Effector CD4-positive, alpha-beta T cell (primary cell): Measurements from ENCODE around the gene ADGRG2. TPM values are rescaled to one million over a fixed set of nuclear protein-coding genes. Genes with fewer than 3 reads are reported as not detected.

Experiments used
- DNase-seq: peaks from one replicate; pipeline ENCODE4 v3.0.0-alpha.2; 2020
- total RNA-seq: gene quantifications from one replicate; lab custom pipeline; 2026; lab: John Stamatoyannopoulos, UW

The ADGRG2 gene, protein sequence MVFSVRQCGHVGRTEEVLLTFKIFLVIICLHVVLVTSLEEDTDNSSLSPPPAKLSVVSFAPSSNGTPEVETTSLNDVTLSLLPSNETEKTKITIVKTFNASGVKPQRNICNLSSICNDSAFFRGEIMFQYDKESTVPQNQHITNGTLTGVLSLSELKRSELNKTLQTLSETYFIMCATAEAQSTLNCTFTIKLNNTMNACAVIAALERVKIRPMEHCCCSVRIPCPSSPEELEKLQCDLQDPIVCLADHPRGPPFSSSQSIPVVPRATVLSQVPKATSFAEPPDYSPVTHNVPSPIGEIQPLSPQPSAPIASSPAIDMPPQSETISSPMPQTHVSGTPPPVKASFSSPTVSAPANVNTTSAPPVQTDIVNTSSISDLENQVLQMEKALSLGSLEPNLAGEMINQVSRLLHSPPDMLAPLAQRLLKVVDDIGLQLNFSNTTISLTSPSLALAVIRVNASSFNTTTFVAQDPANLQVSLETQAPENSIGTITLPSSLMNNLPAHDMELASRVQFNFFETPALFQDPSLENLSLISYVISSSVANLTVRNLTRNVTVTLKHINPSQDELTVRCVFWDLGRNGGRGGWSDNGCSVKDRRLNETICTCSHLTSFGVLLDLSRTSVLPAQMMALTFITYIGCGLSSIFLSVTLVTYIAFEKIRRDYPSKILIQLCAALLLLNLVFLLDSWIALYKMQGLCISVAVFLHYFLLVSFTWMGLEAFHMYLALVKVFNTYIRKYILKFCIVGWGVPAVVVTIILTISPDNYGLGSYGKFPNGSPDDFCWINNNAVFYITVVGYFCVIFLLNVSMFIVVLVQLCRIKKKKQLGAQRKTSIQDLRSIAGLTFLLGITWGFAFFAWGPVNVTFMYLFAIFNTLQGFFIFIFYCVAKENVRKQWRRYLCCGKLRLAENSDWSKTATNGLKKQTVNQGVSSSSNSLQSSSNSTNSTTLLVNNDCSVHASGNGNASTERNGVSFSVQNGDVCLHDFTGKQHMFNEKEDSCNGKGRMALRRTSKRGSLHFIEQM
- total RNA-seq, result not detected

DNA sequence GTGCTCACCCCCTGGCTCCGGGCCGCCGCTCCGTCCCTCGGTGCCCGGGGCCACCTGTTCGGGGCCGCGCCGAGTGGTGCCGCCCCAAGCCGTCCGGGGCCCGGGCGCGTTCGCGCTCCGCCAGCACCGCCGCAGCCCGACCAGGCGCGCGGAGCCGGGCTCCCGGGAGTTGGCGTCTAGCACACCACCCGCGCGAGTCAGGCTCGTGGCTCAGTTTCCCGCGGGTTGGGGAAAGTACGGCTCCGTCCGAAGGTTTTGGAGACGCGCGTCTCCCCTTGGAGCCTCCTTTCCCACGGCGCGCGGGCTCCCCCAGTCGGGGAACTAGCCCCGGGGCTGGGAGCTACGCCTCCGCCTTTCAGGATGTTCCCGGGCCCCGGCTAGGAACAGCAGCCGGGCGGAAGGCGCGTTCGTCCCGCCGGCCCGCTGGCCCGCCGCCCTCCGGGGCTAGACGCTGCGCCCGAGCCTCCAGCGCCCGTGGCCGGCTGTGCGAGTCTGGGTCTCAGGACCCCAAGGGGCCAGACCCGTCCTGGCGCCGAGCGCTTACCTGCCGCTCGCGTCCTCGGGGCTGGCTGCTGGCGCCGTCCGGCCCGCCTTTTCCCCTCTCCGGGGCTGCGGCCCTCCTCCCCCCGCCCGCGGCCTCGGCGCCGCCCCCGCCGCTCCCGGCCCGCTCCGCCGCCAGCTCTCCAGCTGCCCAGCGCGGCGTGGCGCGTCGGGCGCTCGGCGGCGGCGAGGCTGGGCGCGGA, at the start of gene ADGRG2:
ADGRG2 (minus strand) TSS at position 571 of the 743 bp plus-strand sequence. CDS start 53,634 bp downstream, outside the sequence.
- DNase-seq, result no peak

DNA sequence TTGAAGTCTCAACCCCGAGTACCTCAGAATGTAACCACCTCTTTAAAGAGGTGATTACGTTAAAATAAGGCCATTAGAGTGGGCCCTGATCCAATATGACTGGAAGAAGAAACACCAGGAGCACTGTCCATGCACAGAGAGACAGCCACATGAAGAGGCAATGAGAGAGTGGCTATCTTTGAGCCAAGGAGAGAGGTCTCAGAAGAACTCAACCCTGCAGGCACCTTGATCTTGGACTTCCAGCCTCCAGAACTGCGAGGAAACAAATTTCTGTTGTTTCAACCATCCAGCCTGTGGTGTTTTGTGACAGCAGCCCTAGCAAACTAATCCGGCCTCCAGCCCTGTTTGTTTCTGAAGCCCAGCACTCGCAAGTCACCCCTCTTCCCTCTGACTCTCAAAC, 46.3 kb upstream of the ADGRG2 start:
- DNase-seq, result no peak

DNA sequence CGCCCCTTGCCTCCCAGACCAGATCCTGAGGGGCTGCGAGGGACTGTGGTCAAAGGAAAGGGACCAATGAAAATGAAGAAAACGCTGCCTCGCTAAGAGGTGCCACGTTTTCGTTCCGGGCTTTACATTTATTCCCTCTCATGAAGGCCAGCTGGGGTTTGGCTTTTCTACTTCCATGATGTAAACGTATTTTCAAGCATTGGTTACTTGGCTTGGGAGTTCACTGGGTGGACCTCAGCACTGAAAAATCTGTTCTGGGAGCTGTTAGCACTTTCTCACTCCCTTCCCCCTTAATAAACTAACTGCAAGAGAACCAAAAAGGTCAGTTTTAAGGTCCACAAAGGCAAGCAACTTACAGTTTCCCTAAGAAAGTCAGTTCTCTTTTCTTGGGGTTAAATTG, 40.6 kb upstream of the ADGRG2 start:
- DNase-seq, result no peak

DNA sequence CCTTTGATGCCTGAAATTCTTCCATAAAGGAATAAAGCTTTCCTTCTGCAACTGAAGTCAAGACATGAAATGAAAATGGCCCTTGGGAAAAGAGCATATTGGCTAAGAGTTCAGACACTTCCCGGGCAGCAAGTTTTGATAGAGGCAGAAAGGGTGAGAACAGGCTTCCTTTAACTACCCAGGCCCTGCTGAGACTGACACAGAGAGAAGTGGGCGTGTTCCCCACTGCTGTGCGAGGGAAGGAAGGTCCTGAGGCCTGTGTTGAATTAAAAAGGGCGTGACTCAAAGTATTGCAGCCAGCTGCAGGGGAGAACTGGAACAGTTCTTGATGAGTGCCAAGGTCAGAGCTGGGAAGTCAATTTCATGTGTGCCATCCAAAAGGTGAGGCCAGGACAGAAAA, 33.9 kb upstream of the ADGRG2 start:
- no peak for DNase-seq

DNA sequence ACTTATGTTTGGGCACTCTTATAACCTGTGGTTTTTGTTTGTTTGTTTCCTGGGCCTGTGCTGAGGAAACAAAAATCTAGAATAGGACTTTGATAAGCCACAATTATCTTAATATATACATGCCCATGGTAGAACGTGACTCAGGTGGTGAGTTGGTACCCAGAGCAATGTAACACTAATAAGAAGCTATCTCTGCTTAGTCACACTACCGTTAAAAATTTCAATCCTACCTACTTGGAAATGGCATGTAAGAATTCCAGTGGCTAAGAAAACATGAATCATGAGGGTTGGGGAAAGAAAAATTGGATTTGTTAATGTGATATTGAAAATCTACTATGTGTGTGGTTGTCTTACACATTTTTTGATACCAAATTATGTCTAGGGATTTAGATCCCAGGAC, 30.5 kb upstream of the ADGRG2 start:
- DNase-seq, result no peak

DNA sequence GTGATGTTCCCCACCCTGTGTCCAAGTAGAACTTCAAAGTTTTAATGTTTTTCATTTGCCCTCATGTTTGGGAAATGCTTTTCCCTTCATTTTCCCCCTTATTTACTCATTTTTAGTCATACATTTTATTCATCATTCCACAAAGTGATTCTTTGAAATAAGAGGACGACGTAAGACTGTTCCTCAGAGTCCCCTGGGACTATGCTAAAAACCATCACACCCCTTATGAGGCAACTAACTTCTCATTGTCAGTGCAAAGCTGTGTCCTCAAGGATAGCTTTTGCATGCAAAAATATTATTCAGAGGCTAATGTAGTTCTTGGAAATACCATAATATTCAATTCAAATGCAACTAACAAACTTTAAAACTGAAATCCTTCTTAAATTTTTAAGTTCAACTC, 14.8 kb upstream of the ADGRG2 start:
- no peak for DNase-seq

DNA sequence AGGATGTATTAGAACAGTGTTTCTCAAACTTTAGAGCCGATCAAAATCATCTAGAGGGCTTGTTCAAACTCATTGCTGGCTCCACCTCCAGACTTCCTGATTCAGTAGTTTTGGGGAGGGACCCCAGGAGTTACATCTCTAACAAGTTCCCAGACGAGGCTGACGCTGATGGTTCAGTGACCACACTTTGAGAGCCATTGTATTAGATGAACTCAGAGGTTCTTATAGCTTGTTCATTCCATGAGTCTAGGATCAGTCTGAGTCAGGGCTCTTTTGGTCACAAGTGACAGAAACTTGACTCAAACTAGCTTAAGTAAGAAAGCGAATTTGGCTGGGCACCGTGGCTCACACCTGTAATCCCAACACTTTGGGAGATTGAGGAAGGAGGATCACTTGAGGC, 11.5 kb upstream of the ADGRG2 start:
- no peak for DNase-seq

DNA sequence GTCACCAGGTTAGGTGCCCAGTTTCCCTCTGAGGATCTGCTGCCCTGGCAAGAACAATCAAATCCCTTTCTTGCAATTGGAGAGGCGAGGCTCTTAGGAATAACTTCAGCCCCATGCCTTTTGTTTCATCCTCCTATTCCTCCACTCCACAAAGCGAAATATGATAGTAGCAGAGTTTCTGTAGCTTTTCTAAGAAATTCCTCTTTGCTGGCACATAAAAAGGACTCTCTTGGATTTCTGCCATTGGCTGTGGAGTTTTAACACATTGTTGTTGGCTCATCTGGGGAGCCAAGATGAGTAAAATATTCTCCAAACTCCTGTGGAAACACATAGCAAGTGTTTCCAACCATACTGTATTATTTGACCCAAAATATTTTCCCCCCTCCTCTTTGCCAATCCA, 11.0 kb upstream of the ADGRG2 start:
- DNase-seq, result no peak

DNA sequence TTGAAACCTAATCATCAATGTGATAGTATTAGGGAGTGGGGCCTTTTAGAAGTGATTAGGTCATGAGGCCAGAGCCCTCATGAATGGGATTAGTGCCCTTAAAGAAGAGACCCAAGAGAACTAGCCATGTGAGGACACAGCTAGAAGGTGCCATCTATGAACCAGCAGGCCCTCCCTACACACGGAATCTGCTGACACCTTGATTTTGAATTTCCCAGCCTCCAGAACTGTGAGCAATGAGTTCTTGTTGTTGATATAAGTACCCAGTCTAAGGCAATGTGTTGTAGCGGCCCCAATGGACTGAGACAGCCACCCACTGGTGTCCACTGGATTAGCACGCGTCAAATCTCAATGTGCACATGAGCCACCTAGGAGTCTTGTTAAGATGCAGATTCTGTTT, 8.4 kb upstream of the ADGRG2 start:
- DNase-seq, result no peak

DNA sequence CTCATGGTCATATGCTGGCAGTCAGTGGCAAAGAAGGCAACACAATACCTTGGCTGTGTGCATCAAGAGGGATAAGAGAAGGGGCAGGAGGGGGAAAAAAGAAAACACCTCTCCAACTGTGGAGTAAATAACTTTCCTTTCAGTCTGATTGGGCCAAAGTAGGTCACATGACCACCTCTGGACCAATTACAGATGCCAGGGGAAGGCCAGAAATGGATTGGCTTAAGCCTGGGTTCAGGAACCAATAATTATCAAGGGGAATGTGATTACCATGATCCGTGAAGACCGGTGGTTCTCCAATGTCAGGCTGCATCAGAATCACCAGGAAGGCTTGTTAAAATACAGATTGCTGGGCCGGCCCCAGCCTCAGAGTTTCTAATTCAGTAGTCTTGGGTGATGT, 7.4 kb upstream of the ADGRG2 start:
- no peak for DNase-seq

DNA sequence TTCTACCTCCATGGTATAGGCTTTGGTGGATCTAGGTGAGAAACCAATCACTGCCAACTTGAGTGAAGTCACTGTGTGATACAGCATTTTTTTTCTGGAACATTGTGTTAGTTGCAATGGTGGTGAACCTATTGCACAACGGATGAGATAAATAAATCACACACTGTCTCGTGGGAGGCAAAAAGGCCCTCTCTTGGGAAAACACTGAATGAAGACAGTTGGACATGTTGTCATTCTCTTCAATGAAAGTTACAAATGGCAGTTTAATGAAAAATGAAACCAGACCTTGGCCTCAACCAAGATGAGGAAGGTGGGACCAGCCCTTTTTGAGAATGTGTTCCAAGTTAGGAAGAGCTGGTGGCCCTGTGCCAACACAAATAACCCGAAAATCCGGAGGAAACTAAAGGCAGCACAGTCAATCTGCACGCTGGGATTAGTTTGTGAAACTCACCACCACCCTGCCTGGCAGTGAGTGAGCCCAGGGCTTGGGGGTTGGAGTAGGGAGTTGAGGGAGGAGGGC, 5.4 kb upstream of the ADGRG2 start:
- DNase-seq, result no peak

DNA sequence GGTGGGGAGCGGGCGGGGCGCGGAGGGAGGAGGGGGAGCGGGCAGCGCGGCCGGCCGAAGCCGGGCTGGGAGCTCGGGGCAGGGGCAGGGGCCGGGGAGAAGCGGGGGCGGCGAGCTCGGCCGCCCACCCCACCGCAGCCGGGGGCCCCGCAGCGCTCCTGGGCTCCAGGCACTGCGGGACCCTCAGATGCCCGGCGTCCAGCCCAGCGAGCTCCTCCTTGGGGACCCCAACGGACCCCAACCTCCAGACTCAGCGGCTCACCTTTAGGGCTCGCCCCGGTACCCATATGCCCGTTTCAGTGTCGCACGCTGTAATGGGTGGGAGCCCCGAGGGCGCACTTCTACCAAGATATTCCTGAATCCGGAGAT, 357 bp upstream of the ADGRG2 start:
- DNase-seq, result no peak

DNA sequence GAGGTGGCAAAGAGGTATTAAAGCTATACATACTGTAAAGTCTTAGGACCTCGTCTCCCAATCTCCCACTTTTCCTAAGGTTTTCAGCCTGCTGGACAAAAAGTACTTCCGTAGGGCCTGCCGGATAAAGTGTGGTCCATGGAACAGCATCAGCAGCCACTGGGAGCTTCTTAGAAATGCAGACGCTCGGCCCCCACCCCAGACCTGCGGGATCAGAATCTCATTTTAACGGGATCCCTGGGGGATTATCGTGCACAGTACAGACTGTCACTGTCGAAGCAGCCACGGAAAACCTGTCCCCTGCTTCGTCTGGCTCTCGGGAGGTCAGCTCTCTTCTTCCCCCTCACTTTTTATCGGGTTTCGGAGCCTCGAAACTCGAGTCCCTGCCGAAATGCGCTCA, 802 bp downstream of the ADGRG2 start:
- no peak for DNase-seq

DNA sequence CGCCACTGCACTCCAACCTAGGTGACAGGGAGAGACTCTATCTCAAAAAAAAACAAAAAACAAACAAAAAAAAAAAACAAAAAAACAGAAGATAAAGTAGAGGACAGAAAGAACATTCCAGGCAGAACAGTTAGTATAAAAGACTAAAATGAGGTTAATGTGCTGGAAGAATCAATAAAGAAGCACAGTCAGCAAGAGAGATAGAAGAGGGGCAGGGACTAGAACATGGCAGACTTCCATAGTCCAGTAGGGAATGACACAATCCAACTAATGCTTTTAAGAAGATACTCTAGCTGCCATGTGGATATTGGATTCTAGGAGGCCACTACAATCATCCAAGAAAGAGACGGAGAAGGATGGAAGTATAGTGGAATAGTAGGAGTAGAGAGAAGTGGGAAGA, 11.6 kb downstream of the ADGRG2 start:
- DNase-seq, result no peak

DNA sequence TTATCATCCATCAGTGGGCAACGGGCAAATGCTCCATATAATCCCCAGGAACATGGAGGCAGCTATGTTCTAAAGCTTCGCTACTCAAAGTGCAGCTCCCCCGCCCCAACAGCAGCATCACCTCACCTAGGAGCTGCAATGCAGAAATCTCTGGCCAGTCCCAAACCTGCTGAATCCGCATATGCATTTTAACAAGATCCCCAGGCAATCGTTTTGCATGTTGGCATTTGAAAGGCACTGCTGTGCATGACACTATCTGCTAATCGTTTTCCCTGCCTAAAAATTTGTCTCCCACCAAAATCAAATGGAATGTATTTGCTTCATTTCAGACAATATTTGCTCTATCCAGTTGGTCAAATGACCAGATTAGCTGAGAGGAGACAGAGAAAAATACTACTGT, 15.2 kb downstream of the ADGRG2 start:
- DNase-seq, result no peak

DNA sequence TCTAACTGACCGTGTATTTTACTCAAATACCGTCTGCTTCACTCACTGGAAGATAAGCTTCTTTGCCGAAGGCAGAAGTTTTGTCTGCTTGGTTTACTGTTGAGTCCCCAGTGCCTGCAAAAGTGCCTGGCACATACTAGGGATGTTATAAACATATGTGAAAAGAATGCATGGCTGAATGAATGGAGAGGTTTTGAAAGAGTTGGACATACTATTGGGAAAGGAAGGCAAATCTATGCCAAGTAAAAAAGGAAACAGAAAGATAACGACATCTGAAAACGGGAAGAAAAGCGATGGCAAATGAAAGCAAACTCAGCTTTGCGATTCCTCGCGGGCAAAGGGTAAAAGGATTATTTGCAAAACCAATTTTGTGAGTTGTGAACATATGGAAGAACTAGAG, 21.7 kb downstream of the ADGRG2 start:
- no peak for DNase-seq

DNA sequence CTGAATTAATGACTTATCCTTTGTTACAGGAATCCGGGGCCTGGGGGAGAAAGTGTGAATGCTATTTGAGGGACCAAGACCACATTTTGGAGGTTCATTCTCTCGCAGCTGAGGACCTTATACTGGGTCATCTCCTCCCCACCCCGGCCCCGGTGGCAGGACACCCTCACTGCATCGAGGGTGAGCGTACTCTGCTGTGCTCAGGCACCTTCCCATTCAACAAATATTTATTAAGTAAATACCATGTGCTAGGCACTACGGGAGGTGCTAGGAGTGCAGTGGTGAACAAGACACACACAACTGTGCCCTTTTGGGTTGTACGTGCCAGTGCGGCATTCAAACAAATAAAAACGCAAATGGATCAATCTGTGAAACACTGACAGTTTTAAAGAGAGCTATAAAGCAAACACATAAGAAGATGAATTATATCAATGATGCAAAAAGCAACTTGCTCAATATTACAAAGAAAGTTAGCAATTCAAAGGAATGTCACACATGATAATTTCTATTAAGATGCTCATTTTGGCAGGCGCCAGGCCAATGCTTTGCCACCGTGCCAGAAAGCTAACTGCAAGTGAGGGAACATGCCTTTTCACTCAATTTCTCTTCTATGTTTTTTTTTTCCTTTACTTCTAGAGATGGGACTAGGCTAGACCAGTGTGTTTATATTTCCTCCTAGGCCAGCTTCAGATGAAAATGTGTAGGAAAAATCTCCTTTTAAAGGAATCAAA, 24.6 kb downstream of the ADGRG2 start:
- no peak for DNase-seq

DNA sequence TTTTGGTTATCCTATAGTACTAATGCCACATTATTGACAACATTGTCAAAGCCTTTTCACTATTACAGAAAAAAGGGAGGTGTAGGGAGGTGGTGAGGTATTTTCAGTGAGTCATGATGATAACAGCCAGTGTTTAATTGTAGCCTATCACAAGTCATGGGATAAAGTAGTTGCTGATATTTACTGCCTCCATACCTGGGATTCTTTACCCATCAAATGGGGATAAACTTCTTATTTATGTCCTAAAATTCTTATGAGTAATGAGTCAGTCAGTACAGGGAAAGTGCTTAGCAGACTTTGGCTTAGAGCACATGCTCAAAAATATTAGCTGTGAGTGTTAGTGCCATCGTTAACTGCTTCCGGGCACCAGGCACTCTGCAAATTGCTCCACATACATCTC, 25.7 kb downstream of the ADGRG2 start:
- DNase-seq, result no peak

DNA sequence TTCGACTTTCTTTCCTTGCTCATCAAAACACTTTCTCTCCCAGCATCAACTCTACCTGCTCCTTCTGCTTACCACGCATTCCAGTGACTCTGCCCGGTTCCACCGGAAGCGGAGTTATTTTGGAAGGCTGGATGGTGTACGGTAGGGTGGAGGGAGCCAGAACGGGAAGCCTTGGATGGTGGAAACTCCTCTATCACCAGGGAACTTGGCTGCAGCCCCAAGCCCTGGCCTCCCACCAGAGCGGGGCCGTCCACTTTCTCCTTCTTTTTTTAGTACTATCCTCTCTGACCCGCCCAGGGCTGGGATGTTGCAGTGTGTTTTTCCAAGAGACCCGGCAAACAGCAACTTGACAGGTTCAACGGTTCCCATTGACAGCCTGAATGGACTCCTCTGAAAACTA, 27.6 kb downstream of the ADGRG2 start:
- DNase-seq, result no peak

DNA sequence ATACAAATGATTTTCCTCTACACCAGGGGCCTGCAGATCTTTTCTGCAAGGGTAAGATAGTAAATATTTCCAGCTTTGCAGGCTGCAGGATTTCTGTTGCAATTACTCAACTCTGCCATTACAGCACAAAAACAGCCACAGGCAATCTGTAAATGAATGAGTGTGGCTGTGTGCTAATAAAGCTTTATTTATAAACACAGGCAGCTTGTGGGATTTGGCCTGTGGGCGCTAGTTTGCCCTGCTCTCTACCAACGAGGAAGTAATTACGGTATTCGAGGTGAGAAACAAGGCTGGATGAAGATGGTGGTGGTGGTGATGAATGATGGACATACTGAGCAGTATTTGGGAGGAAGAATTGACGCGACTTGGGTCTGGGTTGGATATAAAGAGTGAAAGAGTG, 30.7 kb downstream of the ADGRG2 start:
- DNase-seq, result no peak

DNA sequence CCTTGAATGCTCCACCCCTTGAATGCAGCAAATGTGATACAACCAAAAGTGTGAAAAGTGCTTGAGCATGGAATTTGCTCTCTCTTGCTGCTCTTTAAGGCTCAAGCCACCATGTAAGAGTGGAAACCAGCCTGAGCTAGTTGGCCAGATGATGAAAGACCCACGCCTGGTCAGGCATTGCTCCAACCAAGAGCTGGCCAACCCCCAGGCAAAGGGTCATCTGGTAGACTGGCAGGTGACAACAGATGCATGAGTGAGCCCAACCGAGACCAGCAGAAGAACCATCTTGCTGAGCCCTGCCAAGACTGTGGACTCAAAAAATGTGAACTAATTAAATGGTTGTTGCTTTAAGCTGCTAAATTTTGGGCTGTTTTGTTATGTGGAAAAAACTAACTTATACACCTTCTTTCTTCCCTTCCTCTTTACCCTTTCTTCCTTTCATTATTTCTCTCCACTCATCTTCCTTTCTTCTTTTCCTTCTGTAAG, 32.7 kb downstream of the ADGRG2 start:
- no peak for DNase-seq
